ENCODE results near the gene SLC26A6. TPM values are rescaled to one million over a fixed set of nuclear protein-coding genes. Genes with fewer than 3 reads are reported as not detected.

The SLC26A6 gene
- total RNA-seq, 1 experiment from 2014 or later = 55.1 TPM

- H3K27me3 ChIP-seq (ENCODE audit: insufficient read depth, low read length) = no peaks in the 10 kb centered on the region
- ChIA-PET CTCF (interaction anchor here (1.2 kb wide), 1 partner anchor 17 kb away, joined by 3 read pairs; the partner anchor contains the start of gene SLC26A6), RAD21 (ENCODE audit: low non-redundant PET in 1 of 2, low total read pairs in 2 of 2, uncharacterized antibody in 2 of 2, unreplicated experiment in 2 of 2) (no interaction called here), POLR2A (interaction anchor here (0.7 kb wide), 1 partner anchor 18 kb away, joined by 3 read pairs; the partner anchor contains the start of gene SLC26A6)
- H3K9me3 ChIP-seq (ENCODE audit: control insufficient read depth in 1 of 2, insufficient read depth in 1 of 2, low read depth in 1 of 2, low read length in 2 of 2) = no peaks in the 10 kb centered on the region
- H3K4me3 ChIP-seq (replicated peaks in 1 of 2; ENCODE audit: low read depth in 1 of 2, low read length in 2 of 2) = no peak overlapping the region
- H3K36me3 ChIP-seq (ENCODE audit: control insufficient read depth in 1 of 2, insufficient read depth in 2 of 2, low read length in 2 of 2) = no peaks in the 10 kb centered on the region
- no peak for DNase-seq (ENCODE audit: low read depth, low spot score)
- intact Hi-C loops (cut with micrococcal nuclease) = no loop called here
- no peak overlapping the region for H3K27ac ChIP-seq (ENCODE audit: low read depth, low read length)
- no peak overlapping the region for H3K4me2 ChIP-seq (ENCODE audit: low read length)
- TF ChIP-seq TCF7L2 (IDR thresholded peaks at IDR 0.05; ENCODE audit: borderline replicate concordance, extremely low read depth, insufficient read depth, insufficient read length) = no peak
- no peak for TF ChIP-seq ATF3 (IDR thresholded peaks at IDR 0.05)
- no peaks in the 10 kb centered on the region for H3K9me2 ChIP-seq (ENCODE audit: insufficient read depth)
- peaks cover 0 to 8% of the 10 kb centered on the region in 2 experiments; a peak in 3 of 4 replicates for H3K4me1 ChIP-seq (ENCODE audit: control insufficient read depth in 1 of 2, insufficient read depth in 2 of 2, low read length in 2 of 2)
- no peaks in the 10 kb centered on the region for H4K20me1 ChIP-seq (ENCODE audit: insufficient read depth)
- no peak; the same call in 1 of the 2 replicates for ATAC-seq
- no peak overlapping the region for H2AFZ ChIP-seq (ENCODE audit: low read depth, low read length, poor library complexity, severe bottlenecking)
- BruUV-seq (replicated peaks) = no TSS peak
- no peaks in the 10 kb centered on the region for H3K79me2 ChIP-seq (ENCODE audit: insufficient read depth, low read length)
- no peak overlapping the region for H3K9ac ChIP-seq (ENCODE audit: low read length)
Observed at GRCh38 chr3:48652923-48653715, 17.9 kb upstream of the SLC26A6 start.

GRCh38 chr3:48651771-48652170 is 16.5 kb upstream of the SLC26A6 start:
- no peak for DNase-seq (ENCODE audit: low read depth, low spot score)
- BruUV-seq (replicated peaks) = no TSS peak
- POLR2A ChIA-PET = no interaction called here
- Histone ChIP-seq H4K20me1 (ENCODE audit: insufficient read depth) (no peaks in the 10 kb centered on the region), H3K4me3 (replicated peaks in 1 of 2; ENCODE audit: low read depth in 1 of 2, low read length in 2 of 2) (no peak overlapping the region), H3K4me1 (ENCODE audit: control insufficient read depth in 1 of 2, insufficient read depth in 2 of 2, low read length in 2 of 2) (peaks cover 0 to 7% of the 10 kb centered on the region in 2 experiments; a peak in 3 of 4 replicates), H3K9me3 (ENCODE audit: control insufficient read depth in 1 of 2, insufficient read depth in 1 of 2, low read depth in 1 of 2, low read length in 2 of 2) (no peaks in the 10 kb centered on the region), H3K36me3 (ENCODE audit: control insufficient read depth in 1 of 2, insufficient read depth in 2 of 2, low read length in 2 of 2) (no peaks in the 10 kb centered on the region), H3K79me2 (ENCODE audit: insufficient read depth, low read length) (no peaks in the 10 kb centered on the region), H3K9me2 (ENCODE audit: insufficient read depth) (no peaks in the 10 kb centered on the region), H3K4me2 (ENCODE audit: low read length) (no peak overlapping the region), H3K27ac (ENCODE audit: low read depth, low read length) (no peak overlapping the region), H3K27me3 (ENCODE audit: insufficient read depth, low read length) (no peaks in the 10 kb centered on the region), H3K9ac (ENCODE audit: low read length) (no peak overlapping the region), H2AFZ (ENCODE audit: low read depth, low read length, poor library complexity, severe bottlenecking) (no peak overlapping the region)
- RAD21 ChIA-PET (ENCODE audit: low non-redundant PET in 1 of 2, low total read pairs in 2 of 2, uncharacterized antibody in 2 of 2, unreplicated experiment in 2 of 2) = no interaction called here
- no peak for ATAC-seq
- CTCF ChIA-PET = interaction anchor here (1.2 kb wide), 1 partner anchor 16 kb away, joined by 3 read pairs; the partner anchor contains the start of gene SLC26A6
- TF ChIP-seq CTCF (IDR thresholded peaks at IDR 0.05 in 2 of 3, conservative IDR thresholded peaks at IDR 0.05 in 1 of 3; ENCODE audit: borderline replicate concordance in 1 of 3, insufficient read depth in 1 of 3, low read depth in 2 of 3, low read length in 2 of 3) = no peak
- TF ChIP-seq TCF7L2 (IDR thresholded peaks at IDR 0.05; ENCODE audit: borderline replicate concordance, extremely low read depth, insufficient read depth, insufficient read length) = no peak
- TF ChIP-seq RAD21 (IDR thresholded peaks at IDR 0.05; ENCODE audit: low read depth) = no peak
- no peak for TF ChIP-seq EGR1 (IDR thresholded peaks at IDR 0.05; ENCODE audit: low read depth)
- intact Hi-C loops (cut with micrococcal nuclease) = no loop called here
